Caco-2 (cell line): ENCODE results near the gene GPSM1. TPM values are rescaled to one million over a fixed set of nuclear protein-coding genes. Genes with fewer than 3 reads are reported as not detected.

Experiments
- BruUV-seq: library from RNA; stranded (reverse); fragments of 400-500 nt; replicated peaks from 2 replicates; lab custom pipeline; 2021; lab: Mats Ljungman, UMichigan
- CTCF ChIA-PET: fragments of 300-600 bp; sonication (Branson Sonifier 250); formaldehyde crosslinking; loops from one replicate; lab custom pipeline; 2022; ENCODE audit warnings: antibody characterized with exemption; lab: Charles Lee
- POLR2A ChIA-PET: fragments of 300-600 bp; sonication (Branson Sonifier 250); formaldehyde crosslinking; loops from one replicate; lab custom pipeline; 2022; ENCODE audit warnings: antibody characterized with exemption; lab: Charles Lee
- DNase-seq, 2 experiments: peaks; one replicate each; pipeline versions ENCODE4 v3.0.0 to v3.0.0-alpha.2; 2020 to 2022
- H3K27me3 ChIP-seq: replicated peaks from 2 replicates; pipeline ENCODE4 v1.6.0; 2011; ENCODE audit warnings: low read length; ENCODE audit not compliant: control insufficient read depth, insufficient read depth
- H3K36me3 ChIP-seq: 2 replicates; pipeline ENCODE4 v1.5.1; 2011; ENCODE audit warnings: low read length; ENCODE audit not compliant: control insufficient read depth, insufficient read depth
- H3K4me1 ChIP-seq: fragments of 250-450 bp; sonication (Bioruptor Pico); 2 replicates; pipeline ENCODE4 v1.5.1; 2020; ENCODE audit warnings: mild to moderate bottlenecking
- H3K4me3 ChIP-seq: 2 replicates; pipeline ENCODE4 v1.5.1; 2011; ENCODE audit warnings: low read depth, mild to moderate bottlenecking, control low read depth, low read length
- H3K9me3 ChIP-seq: fragments of 250-450 bp; sonication (Bioruptor Pico); 2 replicates; pipeline ENCODE4 v1.5.1; 2020; ENCODE audit warnings: mild to moderate bottlenecking, moderate library complexity
- H3K27ac Mint-ChIP-seq: one replicate; pipeline ENCODE4 v1.8.0; 2022; ENCODE audit warnings: mixed read lengths; ENCODE audit not compliant: unreplicated experiment
- H3K27me3 Mint-ChIP-seq: one replicate; pipeline ENCODE4 v1.8.0; 2022; ENCODE audit warnings: mixed read lengths; ENCODE audit not compliant: insufficient read depth, unreplicated experiment
- H3K36me3 Mint-ChIP-seq: one replicate; pipeline ENCODE4 v1.8.0; 2022; ENCODE audit warnings: mild to moderate bottlenecking, mixed read lengths; ENCODE audit not compliant: insufficient read depth, unreplicated experiment
- H3K4me1 Mint-ChIP-seq: one replicate; pipeline ENCODE4 v1.8.0; 2022; ENCODE audit warnings: low read depth, mixed read lengths; ENCODE audit not compliant: unreplicated experiment
- H3K4me3 Mint-ChIP-seq: one replicate; pipeline ENCODE4 v1.8.0; 2022; ENCODE audit warnings: mild to moderate bottlenecking, moderate library complexity, mixed read lengths; ENCODE audit not compliant: unreplicated experiment
- H3K9me3 Mint-ChIP-seq: one replicate; pipeline ENCODE4 v1.8.0; 2022; ENCODE audit warnings: mixed read lengths; ENCODE audit not compliant: unreplicated experiment
- CTCF ChIP-seq, 2 experiments: fragments of 200-600 bp in 1 of 2; IDR thresholded peaks; 1 replicate in 1 of 2; 2 replicates in 1 of 2; pipeline versions ENCODE4 v1.5.1 to v1.8.0; 2011 to 2022; ENCODE audit warnings: antibody characterized with exemption in 1 of 2, control low read depth in 1 of 2, inconsistent platforms in 1 of 2, low read depth in 1 of 2, low read length in 1 of 2, mild to moderate bottlenecking in 1 of 2, moderate library complexity in 1 of 2; ENCODE audit not compliant: insufficient read depth in 1 of 2, severe bottlenecking in 1 of 2, unreplicated experiment in 1 of 2
- intact Hi-C: fragments of 100-400 bp; cut with micrococcal nuclease; formaldehyde crosslinking; loops from one replicate; pipeline ENCODE4 v1.10.0; 2022; ENCODE audit not compliant: unreplicated experiment
- total RNA-seq: library from RNA; stranded (reverse); gene quantifications from 2 replicates; pipeline ENCODE4 v1.2.3, GENCODE V29; 2022

The GPSM1 gene
- total RNA-seq, 1 experiment from 2014 or later = 25.7 TPM

DNA sequence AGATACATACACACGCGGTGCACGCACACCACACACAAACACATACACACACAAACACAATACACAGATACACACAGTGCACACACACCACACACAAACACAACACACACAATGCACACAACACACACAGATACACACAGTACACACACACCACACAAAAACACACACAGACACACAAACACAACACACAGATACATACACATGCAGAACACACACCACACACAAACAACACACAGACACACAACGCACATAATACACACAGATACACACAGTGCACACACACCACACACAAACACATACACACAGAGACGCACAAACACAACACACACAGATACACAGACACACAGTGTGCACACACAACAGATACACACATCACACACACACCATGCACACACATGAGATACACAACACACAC is 17.5 kb upstream of the GPSM1 start:
- H3K4me3 ChIP-seq = no peak overlapping the region
- no TSS peak for BruUV-seq
- no peak for TF ChIP-seq CTCF (IDR thresholded peaks at IDR 0.05; ENCODE audit: insufficient read depth in 1 of 2, low read depth in 1 of 2, low read length in 1 of 2, severe bottlenecking in 1 of 2, unreplicated experiment in 1 of 2)
- no peak for DNase-seq
- no peaks in the 10 kb centered on the region for H3K36me3 ChIP-seq
- no peaks in the 10 kb centered on the region for H3K36me3 Mint-ChIP-seq
- H3K27ac Mint-ChIP-seq = no peak overlapping the region
- H3K27me3 ChIP-seq = no peaks in the 10 kb centered on the region
- H3K9me3 ChIP-seq = peaks cover 10% of the 10 kb centered on the region
- H3K4me3 Mint-ChIP-seq = no peak overlapping the region
- no peaks in the 10 kb centered on the region for H3K4me1 ChIP-seq
- CTCF ChIA-PET = no interaction called here
- intact Hi-C loops = no loop called here
- no peaks in the 10 kb centered on the region for H3K27me3 Mint-ChIP-seq
- POLR2A ChIA-PET = no interaction called here
- H3K9me3 Mint-ChIP-seq = peaks cover 7% of the 10 kb centered on the region
- H3K4me1 Mint-ChIP-seq = no peaks in the 10 kb centered on the region

GRCh38 chr9:136310273-136311030 is 16.9 kb upstream of the GPSM1 start:
- no TSS peak for BruUV-seq
- intact Hi-C loops = no loop called here
- Histone ChIP-seq H3K9me3 (peaks cover 16% of the 10 kb centered on the region), H3K27me3 (no peaks in the 10 kb centered on the region), H3K36me3 (no peaks in the 10 kb centered on the region), H3K4me1 (no peaks in the 10 kb centered on the region), H3K4me3 (no peak overlapping the region)
- Mint-ChIP-seq H3K9me3 (peaks cover 14% of the 10 kb centered on the region), H3K4me3 (no peak overlapping the region), H3K27me3 (no peaks in the 10 kb centered on the region), H3K4me1 (no peaks in the 10 kb centered on the region), H3K36me3 (no peaks in the 10 kb centered on the region), H3K27ac (no peak overlapping the region)
- POLR2A ChIA-PET = no interaction called here
- CTCF ChIA-PET = no interaction called here
- TF ChIP-seq CTCF (IDR thresholded peaks at IDR 0.05; ENCODE audit: insufficient read depth in 1 of 2, low read depth in 1 of 2, low read length in 1 of 2, severe bottlenecking in 1 of 2, unreplicated experiment in 1 of 2) = no peak
- DNase-seq = no peak

- H3K36me3 Mint-ChIP-seq = peaks cover 4% of the 10 kb centered on the region
- intact Hi-C loops = loop anchor here (1.0 kb wide), 1 partner anchor 89 kb away; the partner anchor contains the start of gene SNAPC4
- no peak overlapping the region for H3K27ac Mint-ChIP-seq
- no peak for DNase-seq
- no peak overlapping the region for H3K4me3 Mint-ChIP-seq
- Histone ChIP-seq H3K36me3 (no peaks in the 10 kb centered on the region), H3K4me1 (no peaks in the 10 kb centered on the region), H3K4me3 (no peak overlapping the region), H3K9me3 (peaks cover 24% of the 10 kb centered on the region), H3K27me3 (no peaks in the 10 kb centered on the region)
- no peaks in the 10 kb centered on the region for H3K27me3 Mint-ChIP-seq
- no TSS peak for BruUV-seq
- H3K9me3 Mint-ChIP-seq = peaks cover 23% of the 10 kb centered on the region
- no peaks in the 10 kb centered on the region for H3K4me1 Mint-ChIP-seq
- POLR2A ChIA-PET = no interaction called here
- CTCF ChIA-PET = interaction anchor here (1.4 kb wide), 1 partner anchor 52 kb away, joined by 6 read pairs; the partner anchor contains the start of gene DNLZ
- no peak for TF ChIP-seq CTCF (IDR thresholded peaks at IDR 0.05; ENCODE audit: insufficient read depth in 1 of 2, low read depth in 1 of 2, low read length in 1 of 2, severe bottlenecking in 1 of 2, unreplicated experiment in 1 of 2)
Observed at GRCh38 chr9:136311051-136312008, 16.0 kb upstream of the GPSM1 start.
